T1000 (cell line): ENCODE measurements around the gene SPSB1.

ENCODE experiments used
- DNase-seq: peaks from one replicate; lab custom pipeline; 2025; ENCODE audit warnings: mixed read lengths; lab: John Stamatoyannopoulos, UW

SPSB1 gene

DNA sequence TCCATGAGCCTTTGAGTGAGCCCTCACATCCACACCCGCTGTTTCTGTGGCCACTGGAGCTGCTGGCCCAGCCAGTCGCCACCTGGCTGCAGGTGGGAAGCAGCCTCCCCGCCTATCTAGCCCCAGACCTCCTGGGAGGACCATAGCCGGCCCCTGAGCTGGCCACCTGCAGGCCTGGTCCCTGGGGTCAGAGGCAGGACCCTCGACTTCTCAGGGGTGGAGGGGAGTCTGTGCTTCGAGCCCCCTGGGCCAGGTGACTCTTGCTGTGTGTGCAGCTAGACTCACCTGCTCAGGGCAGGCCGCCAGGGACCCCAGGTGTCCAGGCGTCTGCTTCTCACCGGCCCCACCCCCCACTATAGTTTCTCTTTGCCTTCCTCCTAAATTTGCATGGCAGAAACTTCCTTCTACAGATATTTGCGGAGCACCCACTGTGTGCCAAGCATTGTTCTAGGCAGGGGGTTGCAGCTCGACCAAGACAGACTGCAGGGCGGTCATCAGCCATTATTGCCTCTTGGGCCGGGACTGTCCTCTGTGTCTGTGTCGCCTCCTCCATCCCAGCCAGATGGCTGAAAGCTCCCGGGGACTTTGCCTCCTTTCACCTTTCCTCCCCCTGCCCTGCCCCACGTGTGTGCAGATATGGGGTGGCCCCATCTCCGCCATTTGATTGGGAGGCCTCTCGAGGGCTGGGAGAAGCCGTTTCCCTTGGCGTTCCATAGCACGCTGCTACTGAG lies 27.3 kb downstream of the SPSB1 start:
- DNase-seq, result no peak

DNA sequence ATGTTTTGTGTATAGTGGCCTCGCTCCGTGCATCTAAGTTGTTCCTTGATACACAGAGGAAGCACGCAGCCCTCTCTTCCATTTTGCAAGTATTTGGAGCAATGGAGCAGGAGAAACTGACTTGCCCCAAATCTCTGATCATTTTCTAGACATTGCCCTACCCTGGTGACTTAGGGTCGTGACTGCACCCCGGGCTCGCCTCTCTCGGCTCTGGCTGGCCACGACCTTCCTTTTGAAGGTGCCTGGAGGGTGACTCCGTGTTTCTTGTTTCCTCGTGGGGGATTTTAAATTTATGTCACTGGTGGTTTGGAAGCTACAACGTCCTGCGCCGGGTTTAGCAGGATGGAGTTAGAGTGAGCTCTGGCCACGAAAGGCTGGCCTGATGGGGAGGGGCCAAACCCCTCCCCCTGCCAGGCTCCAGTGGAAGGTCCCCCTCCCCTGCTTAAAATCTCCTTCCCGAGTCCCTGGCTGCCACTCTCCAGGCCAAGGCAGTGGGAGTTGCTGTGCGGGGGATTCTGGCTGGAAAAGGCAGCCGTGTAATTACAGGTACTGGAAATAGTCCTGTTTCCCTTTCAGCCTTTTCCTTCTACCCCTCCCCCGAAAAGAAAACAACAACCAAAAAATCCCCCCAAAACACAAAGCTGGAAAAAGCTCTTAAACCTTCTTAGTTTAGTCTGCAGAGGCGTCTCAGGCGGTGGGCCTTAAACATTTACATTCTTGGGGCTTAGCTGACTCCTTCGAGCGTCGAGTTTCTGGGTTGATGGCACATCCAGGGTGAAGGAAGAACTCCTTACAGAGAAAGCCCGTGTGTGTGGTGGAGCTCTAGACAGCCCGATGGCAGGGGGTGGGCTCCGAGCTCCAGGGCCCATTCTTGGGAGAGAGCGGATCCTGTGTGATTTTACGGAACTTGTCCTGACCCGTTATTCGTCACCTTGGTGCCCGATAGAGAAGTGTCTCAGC lies 28.1 kb downstream of the SPSB1 start:
- DNase-seq, result no peak

DNA sequence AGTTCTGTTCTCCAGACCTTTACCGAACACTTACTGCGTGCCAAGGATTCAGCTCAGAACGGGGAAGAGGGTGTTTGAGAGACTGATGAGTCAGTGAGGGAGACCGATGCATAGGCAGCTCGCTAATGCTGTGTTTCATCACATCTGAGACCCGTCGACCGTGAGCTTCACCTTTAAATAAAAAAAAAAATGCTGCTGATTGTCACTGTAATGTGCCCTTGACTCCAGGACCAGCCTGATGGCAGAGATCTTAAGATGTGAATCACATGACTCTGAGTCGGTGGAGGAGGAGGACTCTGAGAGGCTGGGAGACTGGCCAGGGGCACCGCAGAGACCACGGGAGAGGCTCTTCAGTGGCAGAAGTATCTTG lies 28.8 kb downstream of the SPSB1 start:
- DNase-seq, result no peak

DNA sequence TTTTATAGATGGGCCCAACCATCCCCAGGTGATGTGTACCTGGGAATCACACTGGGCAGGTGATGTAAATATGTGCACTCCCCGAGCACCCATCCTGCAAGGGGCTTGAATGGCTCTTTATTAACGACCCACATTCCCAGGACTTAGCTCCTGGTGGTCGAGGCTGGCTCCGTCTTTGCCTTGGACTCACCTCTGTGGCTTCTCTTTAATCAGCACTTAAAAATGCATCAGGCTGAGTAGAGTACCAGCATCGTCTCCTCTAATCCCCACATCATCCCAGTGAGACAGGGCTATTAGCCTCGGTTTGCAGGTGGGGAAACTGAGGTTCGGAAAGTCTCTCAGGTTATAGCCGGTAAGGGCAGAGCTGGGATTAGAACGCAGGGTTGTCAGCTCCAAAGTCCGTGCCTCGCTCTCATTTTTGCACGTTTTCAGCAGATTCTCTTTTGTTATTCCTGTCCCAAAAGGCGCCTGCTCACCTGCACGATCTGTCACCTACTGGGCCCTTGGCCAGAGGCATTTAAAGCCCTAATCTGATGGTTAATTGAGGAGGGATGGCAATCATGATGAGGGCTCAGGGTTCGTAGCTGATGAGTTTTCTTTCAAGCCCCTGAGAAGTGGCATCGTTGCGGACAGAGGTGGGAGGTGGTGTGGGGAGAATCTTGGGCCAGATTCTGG lies 29.4 kb downstream of the SPSB1 start:
- DNase-seq, result no peak

DNA sequence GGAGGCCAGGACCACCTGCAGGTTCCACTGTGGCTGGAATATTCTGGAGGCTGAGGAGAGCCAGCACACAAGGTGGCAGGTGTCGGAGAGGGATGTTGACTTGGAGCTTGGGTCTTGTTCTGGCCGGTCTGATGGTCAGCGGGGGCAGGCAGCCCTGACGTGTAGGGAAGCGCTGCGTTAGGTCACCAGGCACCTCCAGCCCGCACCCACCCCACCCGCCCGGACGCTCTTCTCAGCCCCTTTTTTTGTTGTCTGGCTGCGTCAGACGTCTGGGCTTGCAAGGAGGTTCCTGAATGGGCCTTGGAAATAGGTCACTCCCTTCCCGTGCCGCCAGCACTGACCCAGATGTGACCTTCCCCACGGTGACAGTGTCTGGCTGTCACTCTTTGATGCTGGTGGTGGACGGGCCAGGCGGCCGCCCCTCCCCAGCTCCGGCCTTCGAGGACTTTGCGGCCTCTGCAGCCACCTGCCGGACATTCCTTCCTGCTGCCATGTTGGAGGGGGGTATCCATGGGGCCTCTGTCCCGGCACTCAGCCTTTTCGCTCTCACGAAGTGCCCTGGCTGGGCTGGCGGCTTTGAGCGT lies 30.1 kb downstream of the SPSB1 start:
- no peak for DNase-seq

DNA sequence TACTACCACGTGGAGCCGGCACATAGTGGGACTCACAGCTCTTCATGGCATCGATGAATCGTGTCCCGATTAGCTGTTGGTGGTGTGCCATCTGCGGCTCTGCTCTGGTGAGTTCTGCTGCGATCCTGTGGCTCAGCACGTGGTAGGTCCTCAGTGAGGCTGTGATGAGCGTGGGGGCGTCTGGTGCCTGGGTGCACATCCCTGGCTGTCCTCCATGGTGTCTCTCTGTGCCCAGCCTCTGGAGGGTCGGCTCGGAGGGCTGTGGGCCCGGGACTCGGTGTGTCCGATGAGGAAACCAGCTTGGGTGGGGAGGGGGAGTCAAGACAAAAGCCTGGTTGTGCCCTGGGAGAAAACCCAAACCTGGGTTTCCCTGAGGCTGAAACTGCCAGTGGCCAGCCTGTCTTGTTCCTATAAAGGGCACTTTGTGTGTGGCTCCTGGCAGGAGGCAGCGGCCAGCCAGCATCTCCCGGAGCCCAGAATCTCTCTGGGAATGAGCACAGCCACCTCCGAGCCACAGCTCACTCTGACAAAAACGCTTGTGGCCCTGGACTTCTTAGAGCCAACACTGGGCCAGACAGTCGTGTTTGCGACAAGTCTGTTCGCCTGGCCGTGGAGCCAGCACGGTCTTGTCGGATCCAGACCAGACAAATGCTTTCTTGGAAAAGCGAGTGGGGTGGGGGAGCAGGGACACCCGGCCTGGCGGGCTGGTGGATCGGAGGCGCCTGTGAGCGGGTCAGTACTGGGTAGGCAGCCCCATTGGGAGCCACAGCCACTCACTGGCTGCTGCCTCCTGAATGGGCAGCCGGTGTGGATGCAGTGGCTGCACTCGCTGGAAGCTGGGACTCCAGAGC lies 31.8 kb downstream of the SPSB1 start:
- no peak for DNase-seq

DNA sequence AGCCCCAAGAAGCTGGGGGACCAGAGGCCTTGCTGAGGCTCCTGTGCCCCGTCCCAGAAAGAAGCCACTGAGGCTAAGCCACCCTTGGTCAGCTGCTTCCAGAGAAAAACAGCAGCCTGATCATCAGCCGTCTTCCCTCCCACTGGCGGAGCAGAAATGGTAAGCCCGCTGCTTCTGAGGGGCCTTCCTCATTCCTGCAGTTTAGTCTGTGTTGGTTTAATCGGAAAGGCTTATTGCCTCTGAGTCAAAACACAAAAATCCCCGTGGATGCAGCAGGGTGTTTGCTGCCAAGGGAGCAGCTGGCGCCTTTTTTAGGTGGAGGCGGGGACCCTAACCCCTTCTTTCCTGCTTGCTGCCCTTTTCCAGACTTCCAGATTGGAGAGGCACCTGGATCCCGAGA lies 33.9 kb downstream of the SPSB1 start:
- DNase-seq, result no peak

DNA sequence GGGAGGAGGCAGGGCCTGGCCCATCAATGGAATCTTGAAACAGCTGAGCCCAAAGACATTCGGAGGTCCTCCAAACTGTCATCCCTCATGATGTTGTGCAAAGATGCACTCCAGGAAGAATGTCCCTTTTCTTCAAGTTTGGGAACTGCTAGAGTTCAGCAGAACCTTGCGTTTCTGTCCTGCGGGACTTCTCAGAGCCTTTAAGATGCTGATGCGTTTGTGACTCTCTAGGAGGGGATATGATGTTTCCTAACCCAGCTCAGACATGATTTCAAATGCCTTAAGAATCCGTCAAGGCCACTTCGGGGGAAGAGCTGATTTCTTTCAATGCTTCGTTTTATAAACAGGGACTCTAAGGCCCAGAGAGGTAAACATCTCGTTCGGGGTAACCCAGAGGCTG lies 35.5 kb downstream of the SPSB1 start:
- DNase-seq, result no peak

DNA sequence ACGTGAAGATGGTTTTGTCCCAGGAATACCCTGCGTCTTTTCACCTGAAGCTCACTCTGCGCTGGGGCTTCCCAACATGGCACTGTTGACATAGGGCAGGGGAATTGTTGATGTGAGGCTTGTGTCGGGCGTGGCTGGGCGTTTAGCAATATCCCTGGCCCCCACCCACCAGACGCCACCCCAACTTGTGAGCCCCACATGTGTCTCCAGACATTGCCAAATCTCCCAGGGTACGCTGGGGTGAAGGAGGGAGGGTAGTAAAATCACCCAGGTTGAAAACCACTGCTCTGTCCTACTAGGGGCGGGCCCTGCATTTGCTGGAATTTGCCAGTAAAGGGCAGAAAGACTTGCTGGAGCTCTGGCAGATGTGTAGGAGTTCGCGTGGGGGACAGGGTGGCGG lies 36.0 kb downstream of the SPSB1 start:
- no peak for DNase-seq

DNA sequence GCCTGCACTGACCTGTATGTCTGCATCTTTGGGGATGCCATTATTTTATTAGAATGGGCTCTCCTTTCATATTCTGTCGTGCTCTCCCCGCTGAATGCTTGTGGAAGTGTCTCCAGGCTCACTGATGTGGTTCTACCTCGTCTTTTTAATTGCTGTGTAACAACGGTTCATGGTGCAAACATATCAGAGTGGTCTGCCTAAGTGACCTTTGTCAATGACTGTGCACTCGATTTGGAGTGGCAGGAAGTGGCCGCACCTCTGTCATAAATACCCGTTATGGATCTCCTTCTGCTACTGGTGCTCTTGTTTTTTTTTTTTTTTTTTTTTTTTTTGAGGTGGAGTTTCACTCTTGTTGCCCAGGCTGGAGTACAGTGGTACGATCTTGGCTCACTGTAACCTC lies 38.3 kb downstream of the SPSB1 start:
- DNase-seq, result no peak

DNA sequence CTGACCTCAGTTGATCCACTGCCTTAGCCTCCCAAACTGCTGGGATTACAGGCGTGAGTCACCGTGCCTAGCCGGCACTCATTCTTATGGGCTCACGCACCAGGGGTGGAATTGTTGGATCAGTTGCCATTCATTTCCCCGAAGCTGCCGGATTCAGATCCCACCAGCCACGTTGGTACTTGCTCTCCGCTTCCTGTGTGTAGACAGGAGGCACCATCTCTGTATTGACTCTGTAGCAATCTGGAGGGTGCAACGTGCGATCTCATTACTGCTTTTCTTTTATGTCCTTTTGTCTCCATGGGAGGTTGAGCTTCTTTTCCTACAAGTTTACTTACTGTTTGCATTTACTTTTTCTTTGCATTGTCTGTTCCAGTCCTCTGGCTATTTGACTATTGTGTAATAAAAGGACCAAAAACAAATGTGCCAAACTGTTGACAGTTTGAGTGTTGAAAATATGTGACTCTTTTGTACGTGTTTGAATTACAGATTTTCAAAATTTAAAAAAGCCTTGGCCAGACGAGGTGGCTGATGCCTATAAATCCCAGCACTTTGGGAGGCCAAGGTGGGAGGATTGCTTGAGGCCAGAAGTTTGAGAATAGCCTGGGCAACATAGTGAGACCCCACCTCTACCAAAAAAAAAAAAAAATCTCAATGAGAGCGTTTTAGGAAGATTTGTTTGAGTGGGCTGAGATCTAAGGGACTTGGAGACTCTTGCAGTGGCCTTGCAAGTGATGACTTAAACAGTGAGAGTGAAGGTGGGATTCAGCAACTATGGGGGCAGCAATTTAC lies 39.1 kb downstream of the SPSB1 start:
- DNase-seq, result no peak

DNA sequence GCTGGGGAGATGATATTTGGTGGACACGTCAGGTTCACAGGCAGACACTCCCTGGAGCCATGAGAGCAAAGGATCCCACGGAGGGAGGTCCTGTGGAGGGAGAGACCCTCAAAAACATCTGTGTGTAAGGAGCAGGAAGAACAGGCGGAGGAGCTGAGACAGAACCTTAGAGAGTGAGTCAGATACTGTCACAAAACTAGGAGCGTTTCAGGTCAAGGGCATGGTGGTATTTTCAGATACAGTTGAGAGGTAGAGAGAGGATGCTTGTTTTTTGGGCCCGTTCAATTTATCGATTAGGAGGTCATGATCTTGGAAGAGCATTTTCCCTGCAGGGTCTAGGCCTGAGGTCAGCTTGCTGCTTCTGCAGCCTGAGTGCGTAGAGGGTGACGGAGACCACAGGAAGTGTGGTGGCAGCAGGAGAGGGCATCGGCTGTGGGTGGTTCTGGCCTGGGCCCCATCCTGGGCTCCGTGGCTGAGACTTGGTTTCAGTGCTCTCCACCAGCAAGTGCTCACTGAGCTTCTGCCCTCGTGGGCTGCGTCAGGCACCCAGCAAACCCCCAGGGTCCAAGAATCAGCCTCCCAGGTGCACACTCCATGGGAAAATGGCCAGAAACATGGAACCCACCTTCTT lies 39.9 kb downstream of the SPSB1 start:
- DNase-seq, result no peak

DNA sequence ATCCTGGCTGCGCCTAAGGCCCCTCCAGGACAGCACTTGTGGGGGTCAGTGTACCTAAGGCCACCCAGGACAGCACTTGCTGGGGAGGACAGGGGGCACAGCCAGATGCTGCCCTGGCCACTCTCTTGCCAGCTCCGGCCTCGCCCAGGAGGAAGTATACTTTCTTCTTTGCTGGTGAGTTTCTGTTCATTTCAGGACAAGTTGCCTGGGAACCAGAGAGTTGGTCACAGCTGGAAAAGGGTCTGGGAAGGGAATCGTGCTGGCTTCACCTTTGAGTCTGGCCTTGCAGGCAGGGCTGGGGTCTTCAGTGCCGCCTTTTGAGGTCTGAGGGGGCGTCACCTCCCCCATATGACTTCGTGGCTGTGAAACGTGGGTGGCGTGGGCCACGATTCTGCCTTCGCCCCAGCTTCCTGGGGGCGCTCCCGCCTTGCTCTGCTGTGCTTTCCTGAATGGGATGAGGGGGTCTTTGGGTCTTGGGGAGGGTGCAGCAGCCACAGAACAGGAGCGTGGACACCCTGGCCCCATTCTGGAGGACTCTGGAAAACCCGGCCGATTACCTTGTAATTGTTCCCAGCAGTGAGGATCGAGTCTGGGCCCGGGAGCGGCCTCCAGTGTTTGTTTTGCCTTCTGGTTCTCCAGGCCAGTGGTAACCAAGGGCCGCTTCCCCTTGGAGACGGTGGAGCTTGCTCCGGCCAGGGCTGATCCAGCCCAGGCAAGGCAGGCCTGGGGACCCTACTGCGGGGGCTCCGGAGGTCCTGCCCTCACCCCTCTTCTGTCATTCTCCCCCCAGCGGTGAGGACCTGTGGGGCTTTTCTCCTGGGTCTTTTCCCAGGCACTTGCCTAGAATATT lies 45.9 kb downstream of the SPSB1 start:
- no peak for DNase-seq

DNA sequence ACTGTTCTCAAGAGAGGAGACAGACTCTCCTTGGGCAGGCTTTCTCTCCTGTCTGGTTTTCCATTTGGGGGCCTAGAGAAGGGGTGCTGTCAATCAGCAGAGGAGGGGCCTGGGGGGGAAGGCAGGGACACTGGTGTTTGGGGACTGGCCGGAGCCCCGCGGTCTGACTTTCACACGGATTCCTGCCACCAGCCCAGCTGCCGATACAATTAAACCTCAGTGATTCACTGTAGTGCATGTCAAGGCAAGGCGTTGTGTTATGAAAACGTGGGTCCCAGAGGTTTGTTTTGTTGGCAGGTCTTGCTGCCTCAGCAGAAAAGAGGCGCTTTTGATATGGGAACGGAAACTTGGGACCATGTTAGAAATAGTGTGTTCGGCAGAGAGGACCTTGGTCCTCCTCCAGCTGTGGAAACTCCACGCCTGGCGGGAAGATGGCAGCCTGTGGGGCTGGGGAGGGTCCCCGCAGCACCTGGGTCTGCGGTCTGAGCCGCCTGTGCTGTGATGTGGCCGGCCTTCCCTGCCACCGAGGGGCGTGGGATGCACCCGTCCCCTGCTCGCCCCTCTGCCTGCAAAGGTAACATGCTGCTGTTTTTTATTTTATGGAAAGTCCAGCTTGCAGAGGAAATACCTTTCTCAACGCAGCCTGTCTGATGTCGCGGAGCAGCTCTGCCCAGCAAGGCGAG lies 47.6 kb downstream of the SPSB1 start:
- DNase-seq, result no peak

DNA sequence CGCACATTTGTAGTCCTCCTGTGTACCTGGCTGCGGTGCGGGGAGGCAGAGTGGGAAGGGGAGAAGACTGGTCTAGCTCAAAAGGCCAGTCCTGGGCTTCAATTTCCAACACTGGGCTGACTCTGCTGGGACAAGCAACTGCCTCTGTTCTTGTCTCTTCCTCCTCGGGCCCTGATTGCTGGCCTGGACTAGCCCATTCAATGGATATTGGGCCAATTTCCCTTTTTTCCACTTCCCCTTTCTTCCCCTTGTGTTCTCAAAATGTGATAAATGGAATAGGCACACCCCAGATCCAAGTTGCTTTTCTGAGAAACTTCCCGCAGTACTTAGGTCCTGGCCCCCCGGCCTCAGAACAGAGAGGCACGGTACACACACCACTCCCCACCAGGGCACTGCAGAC lies 48.2 kb downstream of the SPSB1 start:
- DNase-seq, result no peak

DNA sequence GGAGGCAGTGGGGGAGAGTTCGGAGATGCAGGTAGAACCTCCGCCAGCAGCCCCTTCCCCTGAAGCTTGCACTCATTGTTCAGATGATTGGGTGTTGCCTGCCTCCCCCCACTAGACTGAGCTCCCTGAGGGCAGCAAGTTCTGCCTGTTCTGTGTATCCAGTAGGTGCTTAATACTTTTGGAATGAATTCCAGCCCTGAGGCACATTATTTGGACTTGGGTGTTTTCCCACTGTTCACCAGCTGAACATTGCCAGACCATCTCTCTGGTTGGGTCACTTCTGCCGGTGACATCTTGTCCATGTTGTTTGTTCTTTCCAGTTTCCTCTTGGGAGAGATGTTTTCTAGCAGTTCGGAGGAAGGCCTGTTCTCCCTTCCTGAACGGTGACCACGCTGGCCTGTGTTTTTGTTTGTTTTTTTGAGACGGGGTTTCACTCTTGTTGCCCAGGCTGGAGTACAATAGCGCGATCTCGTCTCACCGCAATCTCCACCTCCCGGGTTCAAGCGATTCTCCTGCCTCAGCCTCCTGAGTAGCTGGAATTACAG lies 48.7 kb downstream of the SPSB1 start:
- no peak for DNase-seq

DNA sequence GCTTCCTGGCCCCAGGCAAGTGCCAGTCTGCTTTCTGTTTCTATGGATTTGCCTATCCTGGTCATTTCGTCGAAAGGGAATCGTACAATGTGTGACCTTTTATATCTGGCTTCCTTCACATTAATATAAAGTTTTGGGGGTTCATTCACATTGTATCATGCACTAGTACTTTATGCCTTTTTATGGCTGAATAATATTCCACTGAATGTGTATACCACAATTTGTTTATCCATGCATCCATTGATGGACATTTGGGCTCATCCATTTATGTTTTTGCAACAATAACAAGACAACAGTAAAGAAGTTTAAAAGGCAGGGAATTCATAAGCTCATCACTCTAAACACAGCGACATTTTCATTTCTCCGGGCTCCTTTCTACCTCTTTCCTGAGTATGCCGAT lies 50.6 kb downstream of the SPSB1 start:
- no peak for DNase-seq

DNA sequence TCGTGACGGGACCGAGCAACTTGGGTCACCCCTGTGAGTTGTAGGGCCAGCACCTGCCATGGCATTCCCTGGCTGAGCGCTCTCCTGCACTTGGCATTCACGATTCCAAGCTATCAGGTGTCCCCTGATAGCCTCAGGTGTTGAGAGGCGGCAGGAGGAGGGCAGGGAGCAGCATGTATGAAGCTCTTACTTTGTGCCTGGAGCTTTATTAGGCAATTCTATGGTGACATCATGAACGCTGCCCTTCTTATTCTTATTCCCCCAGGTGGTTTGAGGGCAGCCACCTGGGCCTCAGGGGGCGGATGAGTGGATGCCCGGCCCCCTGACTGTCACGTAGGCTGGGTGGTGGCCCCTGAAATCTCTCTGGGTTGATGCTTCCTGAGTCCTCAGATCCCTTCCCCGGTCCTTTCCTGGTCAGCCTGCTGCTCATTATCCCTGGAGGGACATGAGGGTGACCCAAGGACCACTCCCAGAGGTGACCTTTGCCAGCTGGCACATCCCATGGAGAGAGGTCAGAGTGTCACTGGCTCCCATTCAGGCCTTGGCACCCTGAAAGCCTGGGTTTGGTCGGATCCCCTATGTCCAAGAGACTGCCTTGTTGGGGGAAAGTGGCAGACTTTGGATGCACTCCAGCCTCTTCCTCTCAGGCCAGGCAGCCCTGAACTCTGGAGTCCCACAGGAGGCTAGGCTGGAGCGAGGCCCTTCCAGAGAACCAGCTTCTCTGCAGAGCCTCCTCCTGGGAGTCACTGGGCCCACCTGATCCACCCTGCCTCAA lies 51.9 kb downstream of the SPSB1 start:
- DNase-seq, result no peak
